GM21390 (cell line): ENCODE data around the gene WNT3.

ENCODE experiments used
- ATAC-seq: cut with Tn5 transposase; IDR thresholded peaks from one replicate; pipeline ENCODE4 v1.9.1; 2021; ENCODE audit not compliant: unreplicated experiment

Gene WNT3

GRCh38 chr17:46789610-46790009 lies 28.9 kb downstream of the WNT3 start:
- no peak for ATAC-seq

GRCh38 chr17:46788796-46789195 lies 29.7 kb downstream of the WNT3 start:
- ATAC-seq, result no peak

- ATAC-seq, result no peak
Observed at GRCh38 chr17:46788300-46788699, 30.2 kb downstream of the WNT3 start.

DNA sequence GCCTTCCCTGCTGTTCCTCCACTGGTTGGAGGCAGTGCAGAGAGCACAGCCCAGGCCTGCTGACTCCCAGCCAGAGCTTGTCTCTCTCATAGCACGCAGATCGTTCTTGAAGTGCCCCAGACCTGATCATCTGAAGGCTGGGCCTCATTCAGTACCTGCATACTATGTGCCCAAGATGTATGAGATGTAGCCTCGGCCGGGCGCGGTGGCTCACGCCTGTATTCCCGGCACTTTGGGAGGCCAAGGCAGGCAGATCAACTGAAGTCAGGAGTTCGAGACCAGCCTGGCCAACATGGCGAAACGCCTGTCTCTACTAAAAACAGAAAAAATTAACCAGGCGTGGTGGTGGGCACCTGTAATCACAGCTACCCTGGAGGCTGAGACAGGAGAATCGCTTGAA lies 31.0 kb downstream of the WNT3 start:
- no peak for ATAC-seq

- ATAC-seq, result no peak
Observed at GRCh38 chr17:46785696-46786095, 32.8 kb downstream of the WNT3 start.

- ATAC-seq, result no peak
Observed at GRCh38 chr17:46783031-46783593, 35.4 kb downstream of the WNT3 start.

GRCh38 chr17:46782250-46782953 lies 36.1 kb downstream of the WNT3 start:
- no peak for ATAC-seq

GRCh38 chr17:46780003-46780373 lies 38.5 kb downstream of the WNT3 start:
- ATAC-seq, result no peak

GRCh38 chr17:46777943-46778915 lies 40.3 kb downstream of the WNT3 start:
- no peak for ATAC-seq

DNA sequence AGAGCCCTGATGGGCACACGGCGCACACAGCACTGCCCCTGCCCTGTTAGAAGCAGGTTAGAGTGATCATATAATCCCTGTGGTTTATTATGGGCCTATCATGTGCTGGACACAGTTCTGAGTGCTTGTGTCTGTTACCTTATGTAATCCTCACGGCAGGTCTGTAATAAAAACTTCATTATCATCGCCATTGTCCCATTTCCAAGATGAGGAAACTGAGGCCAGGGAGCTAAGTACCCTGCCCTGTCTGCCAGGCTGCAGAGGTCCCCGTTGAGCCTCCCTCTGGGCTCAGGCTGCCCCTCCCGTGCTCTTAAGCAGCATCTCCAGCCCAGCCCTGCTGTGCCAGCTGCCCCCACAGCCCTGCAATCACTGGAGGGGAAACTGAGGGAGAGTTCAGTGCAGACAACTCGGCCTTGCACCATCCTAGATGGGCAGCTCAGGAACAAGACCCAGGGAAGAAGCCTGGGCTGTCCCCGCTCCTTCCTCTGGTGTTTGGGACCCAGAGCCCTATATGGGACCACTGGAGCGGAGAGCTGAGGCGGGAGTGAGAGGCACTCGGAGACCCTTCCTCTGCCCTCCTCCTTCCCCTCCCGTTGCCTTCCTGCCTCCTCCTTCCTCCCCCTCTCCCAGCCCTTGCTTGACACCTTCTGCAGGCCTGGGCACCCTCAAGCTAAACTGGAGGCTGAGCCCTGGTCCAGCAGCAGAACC lies 42.0 kb downstream of the WNT3 start:
- ATAC-seq, result no peak

DNA sequence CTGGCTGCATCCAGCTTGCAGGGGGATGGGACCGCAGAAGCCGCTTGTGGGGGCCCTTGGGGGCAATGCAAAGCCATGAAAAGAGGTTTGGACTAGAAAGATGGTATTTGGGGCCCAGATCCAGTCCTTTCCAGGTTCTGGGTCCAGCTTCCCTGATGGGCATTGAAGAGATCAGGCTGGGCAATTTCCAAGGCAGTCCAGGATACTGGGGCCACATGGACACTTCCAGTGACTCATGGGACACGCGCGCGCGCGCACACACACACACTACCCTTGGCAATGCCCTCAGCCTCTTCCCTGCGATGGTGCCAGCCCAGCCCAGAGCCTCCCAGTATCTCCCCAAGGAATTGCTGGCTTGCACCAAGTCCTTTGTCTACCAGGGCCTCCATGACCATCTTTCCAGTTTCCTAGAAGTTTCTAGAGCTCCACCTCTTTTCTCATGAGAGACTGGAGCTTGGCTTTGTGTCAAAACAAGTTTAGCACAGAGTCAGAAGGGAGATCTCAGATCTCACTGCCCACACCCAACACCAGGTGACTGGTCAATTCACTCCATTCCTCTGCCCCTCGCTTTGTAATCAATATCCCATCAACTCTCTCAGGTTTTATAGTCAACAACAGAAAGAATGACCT lies 44.3 kb downstream of the WNT3 start:
- no peak for ATAC-seq

- ATAC-seq, result no peak
Observed at GRCh38 chr17:46773676-46774075, 44.8 kb downstream of the WNT3 start.

DNA sequence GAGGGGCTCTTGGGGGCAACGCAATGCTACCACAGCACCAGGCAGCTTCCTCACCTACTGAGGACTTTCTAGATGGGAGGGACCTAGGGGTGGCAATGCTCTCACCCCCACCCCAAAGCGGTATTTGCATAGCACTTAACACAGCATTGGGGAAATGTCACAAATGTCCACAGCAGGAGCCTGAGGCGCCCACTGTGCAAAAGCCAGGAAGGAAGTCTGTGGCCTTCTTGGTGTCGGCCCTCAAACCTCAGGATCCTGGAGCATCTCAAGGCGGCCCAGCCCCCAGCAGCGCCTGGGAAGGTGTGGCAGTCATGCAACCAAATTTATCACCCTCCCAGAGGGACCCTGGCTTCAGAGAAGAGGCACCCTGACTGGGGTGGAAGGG lies 45.3 kb downstream of the WNT3 start:
- no peak for ATAC-seq

DNA sequence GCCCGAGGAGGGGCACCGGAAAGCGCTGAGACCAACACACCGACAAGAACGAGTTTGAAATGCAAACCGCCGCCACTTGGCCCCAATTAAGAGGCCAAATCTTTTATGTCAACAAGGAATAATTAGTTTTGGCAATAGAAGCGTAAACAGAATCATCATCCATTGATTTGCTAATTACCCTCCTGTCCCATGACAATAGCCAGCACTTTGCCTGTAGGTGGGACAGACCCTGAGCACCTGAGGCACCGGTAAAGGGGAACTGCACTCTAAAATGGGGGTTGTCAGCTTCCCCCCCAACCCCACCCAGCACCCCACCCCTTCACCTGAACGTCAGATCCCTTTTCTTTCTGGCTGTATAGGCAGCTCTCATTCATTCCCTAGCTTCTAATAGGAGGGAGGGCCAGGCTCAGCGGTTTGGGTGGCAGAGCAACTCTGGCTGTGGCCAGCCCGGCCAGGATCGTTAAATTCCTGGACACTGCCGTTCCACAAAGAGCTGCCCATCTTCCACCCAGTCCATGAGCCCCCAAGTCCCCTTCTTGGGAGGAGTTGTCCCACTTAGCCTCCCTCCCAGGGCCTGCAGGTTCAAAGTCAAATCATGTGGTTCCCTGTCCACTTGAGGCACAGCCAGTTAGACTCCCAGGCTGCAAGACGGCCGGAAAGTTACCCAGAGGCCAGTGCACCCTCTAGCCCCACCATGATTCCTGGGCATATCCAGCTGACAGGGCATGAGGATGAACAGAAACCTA lies 45.8 kb downstream of the WNT3 start:
- ATAC-seq, result no peak

- ATAC-seq, result no peak
Observed at GRCh38 chr17:46771561-46772474, 46.7 kb downstream of the WNT3 start.

DNA sequence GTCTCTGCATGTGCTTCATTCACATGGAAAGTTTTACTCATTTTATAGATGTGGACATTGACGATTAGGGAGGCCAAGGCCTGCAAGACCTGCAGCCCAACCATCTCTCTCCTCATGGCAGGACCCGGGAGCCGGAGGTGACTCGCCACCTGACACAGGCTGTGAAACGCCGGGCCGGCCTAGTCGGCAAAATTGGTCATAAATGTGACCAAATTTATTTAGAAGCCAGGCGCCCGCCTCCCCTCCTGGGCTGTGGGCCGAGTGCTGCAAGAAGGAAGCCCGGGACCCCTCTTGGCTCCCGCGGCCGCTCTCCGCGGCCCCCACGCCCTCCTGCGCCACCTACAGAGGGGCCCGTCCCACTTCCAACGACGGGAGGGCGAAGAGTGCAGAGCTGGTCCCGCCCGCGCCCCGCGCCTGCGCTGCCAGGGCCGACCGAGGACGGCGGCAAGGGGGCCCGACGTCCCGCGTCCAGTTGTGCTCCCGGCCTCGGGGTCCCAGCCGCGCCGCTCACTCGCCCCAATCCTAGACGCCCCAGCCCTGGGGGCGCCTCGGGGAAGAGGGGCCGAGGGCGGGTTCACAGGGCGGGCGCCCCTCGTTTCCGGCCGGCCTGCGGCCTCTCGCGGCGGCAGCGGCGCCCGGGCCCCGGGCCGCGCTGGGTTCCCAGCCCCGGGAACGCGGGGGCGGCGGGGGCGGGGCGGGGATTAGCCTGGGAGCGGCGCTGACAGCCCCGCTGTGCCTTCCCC lies 47.5 kb downstream of the WNT3 start:
- ATAC-seq, result no peak

DNA sequence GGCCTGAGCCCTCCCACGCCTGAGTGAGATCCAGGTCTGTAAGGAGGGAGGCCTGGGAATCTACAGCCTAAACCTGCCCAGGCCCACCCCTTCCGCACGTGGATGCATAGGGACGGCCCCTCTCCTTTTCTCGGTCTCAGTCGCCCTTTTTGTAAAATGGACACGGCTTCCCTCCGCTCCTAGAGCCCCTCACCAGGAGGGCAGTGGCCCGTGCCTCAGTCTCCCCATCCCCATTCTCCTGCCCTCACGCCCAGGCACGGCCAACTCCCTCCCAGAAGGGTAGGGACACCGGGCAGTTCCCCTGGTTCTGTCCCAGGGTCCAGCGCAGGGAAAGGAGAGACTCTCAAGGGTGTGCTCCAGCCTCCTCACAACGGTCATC lies 48.1 kb downstream of the WNT3 start:
- ATAC-seq, result no peak
